CD4-positive, alpha-beta T cell treated with Interleukin-6 at 100 ng/mL for 8 hours (primary cell): ENCODE data around the gene CD44.

Source experiments
- DNase-seq: peaks from one replicate; pipeline ENCODE4 v3.0.0-alpha.2; 2020; ENCODE audit warnings: mixed read lengths, low spot score

CD44 gene

GRCh38 chr11:35139722-35140282, 831 bp downstream of the CD44 start:
- no peak for DNase-seq

GRCh38 chr11:35141071-35141470, 2.1 kb downstream of the CD44 start:
- DNase-seq, result no peak

- peak; percentile 39 for DNase-seq
Measured at GRCh38 chr11:35141571-35141971, 2.6 kb downstream of the CD44 start.

GRCh38 chr11:35142481-35143075, 3.6 kb downstream of the CD44 start:
- peak; percentile 54 for DNase-seq

DNA sequence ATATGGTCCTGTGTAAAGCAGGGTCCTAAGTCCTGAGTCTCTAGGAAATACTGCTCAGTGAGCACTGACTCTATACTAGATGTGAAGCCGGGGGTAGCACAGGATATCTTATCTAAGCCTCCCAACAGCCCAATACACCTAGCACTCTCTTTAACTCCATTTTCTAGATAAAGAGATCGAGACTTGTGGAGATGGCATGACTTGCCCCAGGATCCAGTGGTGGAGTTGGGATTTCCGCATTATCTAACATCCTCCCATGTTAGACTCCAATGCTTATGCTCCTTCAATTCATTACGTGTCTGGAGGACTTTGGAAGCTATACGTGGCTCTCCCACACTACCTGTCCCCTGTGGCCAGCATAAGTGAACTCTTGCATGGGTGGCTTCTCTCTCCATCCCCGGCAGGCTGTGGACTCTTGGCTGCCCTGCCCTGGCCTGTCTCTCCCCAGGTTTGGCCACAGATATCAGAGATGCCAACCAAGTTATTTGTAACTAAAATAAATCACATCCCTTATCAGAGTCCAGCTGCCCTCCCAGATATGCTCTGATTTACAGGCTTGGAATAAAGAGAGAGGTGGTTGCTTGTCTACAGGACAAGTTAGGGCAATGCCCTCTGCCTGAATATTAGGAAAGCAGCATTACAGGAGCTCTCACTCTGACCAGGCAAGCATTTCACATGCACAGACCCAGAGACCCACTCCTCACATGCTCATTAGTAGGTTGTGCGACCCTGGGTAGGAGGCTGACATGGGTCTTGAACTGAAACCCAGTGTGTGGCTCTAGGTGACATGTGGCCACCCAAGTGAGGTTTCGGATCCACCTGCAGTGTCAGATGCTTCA, 4.5 kb downstream of the CD44 start:
- no peak for DNase-seq

- DNase-seq, result peak; percentile 73
Measured at GRCh38 chr11:35144136-35144741, 5.3 kb downstream of the CD44 start.

GRCh38 chr11:35144806-35145205, 5.8 kb downstream of the CD44 start:
- DNase-seq, result no peak

DNA sequence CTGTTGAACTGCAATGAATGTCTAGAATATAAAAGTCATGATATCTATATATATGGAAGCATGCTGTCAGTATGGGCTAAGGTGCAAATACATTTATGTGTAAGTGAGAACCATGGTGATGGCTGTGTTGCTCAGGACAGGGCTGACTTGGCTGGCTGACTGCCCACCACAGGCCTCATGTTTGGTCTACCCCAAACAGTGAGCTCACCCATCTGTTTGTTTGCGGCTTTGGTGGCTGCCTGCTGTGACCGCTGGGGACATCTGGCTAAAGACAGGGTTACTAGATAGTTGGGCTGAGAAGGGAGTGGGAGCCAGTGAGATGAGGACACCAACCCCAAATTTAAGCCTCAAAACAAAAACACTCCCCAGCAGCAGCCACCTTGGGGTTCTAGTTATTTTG, 6.3 kb downstream of the CD44 start:
- DNase-seq, result no peak

GRCh38 chr11:35146074-35146521, 7.1 kb downstream of the CD44 start:
- peak; percentile 63 for DNase-seq

DNA sequence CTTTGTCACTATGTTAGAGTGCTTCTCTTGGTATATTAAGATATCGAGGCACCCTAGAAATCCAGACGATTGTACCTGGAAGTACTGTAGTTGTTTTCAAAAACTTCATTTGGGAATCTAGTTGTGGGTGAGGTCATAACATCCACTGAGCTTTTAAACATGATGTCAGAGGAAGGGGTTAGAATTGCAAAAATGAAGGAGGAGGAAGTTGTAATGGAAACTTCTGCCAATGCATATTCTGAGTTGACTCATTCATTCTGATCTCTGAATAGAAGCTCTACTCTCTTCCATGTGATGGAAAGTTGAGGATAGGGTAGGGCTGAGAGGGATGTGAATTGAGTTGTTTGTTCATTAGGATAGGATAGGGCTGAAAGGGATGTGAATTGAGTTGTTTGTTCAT, 7.7 kb downstream of the CD44 start:
- no peak for DNase-seq

DNA sequence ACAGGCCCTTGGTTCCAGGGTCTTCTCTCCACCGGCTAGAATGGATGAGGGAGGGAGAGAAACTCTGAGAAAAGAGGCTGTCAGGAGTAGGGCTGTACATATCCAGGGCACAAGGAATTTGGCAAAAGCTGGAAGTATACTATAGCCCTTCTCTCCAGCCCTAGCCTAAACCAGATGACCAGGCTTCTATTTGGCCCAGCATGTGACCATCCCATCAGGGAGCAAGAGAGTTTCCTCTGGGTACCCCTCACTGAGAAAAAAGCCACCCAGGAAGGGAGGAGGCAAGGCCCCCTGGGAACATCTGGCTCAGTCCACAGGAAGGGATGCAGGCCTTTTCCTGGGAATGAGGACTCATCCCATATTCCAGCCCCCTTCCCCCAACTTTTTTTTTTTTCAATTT, 8.3 kb downstream of the CD44 start:
- no peak for DNase-seq

DNA sequence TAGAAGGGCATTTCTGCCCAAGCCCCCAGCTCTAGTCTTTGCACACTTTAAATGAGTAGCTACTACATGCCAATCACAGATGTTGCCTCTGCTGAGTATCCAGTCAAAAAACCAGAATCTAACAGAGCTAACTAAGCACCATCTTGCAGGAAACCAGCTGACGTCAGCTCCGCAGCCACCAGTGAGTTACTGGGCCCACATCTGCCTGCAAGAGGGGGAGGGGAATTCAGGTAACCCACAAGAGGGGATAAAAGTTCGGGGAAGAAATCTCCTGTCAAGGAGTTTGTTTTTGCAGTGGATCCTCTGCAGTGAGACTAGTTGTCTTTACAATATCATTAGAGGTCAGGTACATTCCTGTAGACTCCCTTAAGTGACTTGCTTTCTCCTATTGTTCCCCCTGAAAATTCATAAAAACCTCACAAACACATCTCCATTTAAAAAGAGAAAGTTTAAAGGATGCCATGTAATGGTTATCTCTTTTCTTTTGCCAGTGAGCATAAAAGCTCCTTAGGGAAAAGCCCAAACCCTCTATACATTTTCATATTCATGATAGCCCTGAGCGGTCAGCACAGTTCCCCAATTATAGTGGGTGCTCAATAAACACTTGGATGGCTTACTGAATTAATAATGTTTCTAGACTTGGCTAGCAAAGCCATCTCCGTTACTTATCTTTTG, 9.3 kb downstream of the CD44 start:
- peak; percentile 50 for DNase-seq

- DNase-seq, result no peak
Measured at GRCh38 chr11:35150454-35150853, 11.5 kb downstream of the CD44 start.

DNA sequence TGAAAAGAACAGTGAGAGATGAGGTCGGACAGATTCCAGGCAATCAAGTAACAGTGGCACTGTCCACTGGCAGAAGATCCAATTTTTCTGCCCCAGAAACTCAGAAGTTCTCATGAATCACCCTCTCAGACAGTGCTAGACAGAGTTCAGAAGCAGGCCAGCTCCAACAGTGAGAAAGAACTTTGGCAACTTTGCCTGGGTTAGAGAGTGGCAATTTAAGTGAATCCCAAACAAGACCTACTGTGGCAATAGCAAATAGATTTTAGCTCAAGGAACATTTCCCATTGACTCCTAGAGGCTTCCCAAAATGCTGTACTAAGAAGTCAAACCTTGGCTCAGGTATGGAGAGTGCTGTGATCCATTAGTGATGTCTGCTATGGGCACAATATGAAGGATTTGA, 12.3 kb downstream of the CD44 start:
- DNase-seq, result no peak

- DNase-seq, result no peak
Measured at GRCh38 chr11:35151683-35152280, 12.8 kb downstream of the CD44 start.

GRCh38 chr11:35152575-35152974, 13.6 kb downstream of the CD44 start:
- DNase-seq, result no peak

DNA sequence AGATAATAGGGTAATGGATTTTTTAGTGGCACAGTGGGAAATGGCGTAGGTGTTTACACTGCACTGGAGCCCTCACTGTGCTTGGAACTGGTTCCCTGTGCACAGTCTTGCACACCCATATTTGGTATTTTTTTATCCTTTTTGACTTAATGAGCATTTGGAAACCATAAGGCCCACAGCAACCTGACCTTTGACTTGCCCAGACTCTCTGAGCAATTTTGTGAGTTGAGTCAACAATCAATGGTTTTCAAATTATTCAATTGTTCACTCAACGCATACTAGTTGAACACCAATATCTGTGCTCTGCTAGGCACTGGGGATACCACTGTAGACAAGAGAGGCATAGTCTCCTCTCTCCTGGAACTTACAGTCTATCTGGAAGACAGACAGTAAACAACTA, 14.3 kb downstream of the CD44 start:
- no peak for DNase-seq

- no peak for DNase-seq
Measured at GRCh38 chr11:35154952-35155351, 16.0 kb downstream of the CD44 start.

DNA sequence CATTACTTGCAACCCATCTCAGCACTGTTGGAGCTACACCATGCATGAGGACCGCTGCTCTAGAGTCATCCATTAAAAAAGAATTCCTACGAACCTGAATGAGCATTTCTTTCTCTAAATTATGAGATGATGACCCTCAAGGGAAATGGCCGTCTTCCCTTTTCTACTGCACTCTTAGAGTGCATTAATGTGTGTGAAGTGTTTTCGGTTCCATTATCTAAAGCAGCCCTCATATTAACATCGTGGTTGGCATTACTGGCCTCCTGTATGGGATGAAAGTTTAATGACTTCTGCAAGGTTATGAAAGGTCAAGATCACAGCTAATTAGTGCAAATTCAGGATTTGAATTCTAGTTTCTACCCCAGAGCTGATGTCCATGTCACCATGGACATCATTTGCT, 16.7 kb downstream of the CD44 start:
- DNase-seq, result no peak

DNA sequence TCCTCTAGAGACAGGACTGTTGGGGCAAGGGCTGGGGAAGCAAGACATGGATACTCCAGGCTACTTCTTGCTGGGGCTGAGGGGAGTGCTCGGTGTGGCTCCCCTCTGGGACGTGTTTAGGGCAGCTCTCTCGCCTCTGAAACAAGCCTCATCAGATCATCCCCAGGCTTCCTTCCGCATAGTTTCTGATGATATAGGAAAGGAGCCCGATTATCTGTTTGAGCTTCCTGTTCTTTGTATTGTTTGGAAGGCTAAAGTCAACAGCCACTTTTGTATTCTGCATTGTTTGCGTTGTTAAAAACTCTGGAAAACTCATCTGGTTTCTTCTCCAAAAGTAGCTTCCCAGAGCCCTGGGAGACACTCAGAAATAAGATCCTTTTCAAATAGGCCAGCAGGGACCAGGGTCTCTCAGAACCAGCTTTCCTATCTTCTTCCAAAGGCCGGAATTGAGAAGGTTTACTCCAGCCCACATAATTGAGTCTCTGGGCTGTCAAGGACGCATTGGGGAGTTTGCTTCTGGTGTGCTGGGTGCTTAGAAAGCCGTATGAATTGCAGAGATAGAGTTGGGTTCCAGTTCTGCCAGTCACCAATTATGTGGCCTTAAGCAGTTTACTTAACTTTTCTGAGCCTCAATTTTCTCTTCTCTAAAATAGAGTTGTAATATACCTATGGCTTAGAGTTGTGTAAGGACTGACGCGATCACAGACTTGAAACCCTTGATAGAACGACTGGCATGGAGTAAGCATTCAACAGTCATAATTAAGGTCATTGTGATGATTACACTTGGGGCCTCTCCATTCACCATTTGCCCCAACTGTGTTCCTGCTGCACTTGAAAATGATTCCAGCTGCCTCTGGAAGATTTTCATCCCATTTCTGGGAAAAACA, 19.1 kb downstream of the CD44 start:
- DNase-seq, result no peak
